ENCODE measurements around the gene SLC9A1. TPM values are rescaled to one million over a fixed set of nuclear protein-coding genes. Genes with fewer than 3 reads are reported as not detected.
"Not testable (repeated sequence)": the region's sequence is repeated elsewhere in the genome, so short reads cannot be mapped to it uniquely, and the experiment has no call there.

Gene SLC9A1
- total and polyA plus RNA-seq, 2 experiments from 2014 or later, result 13.9 to 19.4 TPM

- Histone ChIP-seq H3K27me3 (no peaks in the 10 kb centered on the region), H3K27ac (no peak overlapping the region), H3K4me3 (no peak overlapping the region), H3K4me1 (ENCODE audit: low read depth) (peaks cover 12% of the 10 kb centered on the region), H3K9me3 (ENCODE audit: low read depth) (no peaks in the 10 kb centered on the region), H3K36me3 (no peaks in the 10 kb centered on the region)
- no peak for DNase-seq (ENCODE audit: low read depth in 1 of 2, low spot score in 1 of 2)
- TF ChIP-seq, protein P1, sequence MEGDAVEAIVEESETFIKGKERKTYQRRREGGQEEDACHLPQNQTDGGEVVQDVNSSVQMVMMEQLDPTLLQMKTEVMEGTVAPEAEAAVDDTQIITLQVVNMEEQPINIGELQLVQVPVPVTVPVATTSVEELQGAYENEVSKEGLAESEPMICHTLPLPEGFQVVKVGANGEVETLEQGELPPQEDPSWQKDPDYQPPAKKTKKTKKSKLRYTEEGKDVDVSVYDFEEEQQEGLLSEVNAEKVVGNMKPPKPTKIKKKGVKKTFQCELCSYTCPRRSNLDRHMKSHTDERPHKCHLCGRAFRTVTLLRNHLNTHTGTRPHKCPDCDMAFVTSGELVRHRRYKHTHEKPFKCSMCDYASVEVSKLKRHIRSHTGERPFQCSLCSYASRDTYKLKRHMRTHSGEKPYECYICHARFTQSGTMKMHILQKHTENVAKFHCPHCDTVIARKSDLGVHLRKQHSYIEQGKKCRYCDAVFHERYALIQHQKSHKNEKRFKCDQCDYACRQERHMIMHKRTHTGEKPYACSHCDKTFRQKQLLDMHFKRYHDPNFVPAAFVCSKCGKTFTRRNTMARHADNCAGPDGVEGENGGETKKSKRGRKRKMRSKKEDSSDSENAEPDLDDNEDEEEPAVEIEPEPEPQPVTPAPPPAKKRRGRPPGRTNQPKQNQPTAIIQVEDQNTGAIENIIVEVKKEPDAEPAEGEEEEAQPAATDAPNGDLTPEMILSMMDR (IDR thresholded peaks at IDR 0.05; ENCODE audit: low read depth, low read length), result no peak
Observed at GRCh38 chr1:27126391-27126790, 28.5 kb downstream of the SLC9A1 start.

- DNase-seq (ENCODE audit: low read depth in 1 of 2, low spot score in 1 of 2); H3K27ac ChIP-seq: not testable (repeated sequence)
Observed at GRCh38 chr1:27125125-27125524, 29.8 kb downstream of the SLC9A1 start.

DNA sequence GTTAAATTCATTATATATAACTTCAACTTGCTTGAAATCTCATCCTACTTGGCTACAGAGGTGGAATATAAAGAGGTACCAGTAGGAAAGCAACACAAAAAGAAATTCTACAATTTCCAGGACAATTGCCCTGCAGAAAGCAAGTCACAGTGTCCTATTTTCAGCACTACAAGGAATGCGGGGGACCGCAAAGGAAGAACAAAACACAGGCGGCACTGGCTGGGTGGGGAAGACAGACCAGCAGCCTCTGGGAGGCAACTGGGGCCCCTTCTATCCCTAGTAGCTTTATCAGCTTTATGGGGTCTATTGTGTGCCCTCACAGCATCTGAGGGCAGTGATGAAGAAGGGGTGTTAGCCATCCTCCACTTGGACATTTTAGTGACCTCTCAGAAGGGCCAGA lies 30.5 kb downstream of the SLC9A1 start:
- TF ChIP-seq, protein P1 (IDR thresholded peaks at IDR 0.05; ENCODE audit: low read depth, low read length), result no peak

More at GRCh38 chr1:27125125-27125524, 29.8 kb downstream of the SLC9A1 start:
- H3K4me3 ChIP-seq; H3K9me3 ChIP-seq (ENCODE audit: low read depth); H3K36me3 ChIP-seq; H3K27me3 ChIP-seq: not testable (repeated sequence)
- peaks cover 12% of the 10 kb centered on the region for H3K4me1 ChIP-seq (ENCODE audit: low read depth)

DNA sequence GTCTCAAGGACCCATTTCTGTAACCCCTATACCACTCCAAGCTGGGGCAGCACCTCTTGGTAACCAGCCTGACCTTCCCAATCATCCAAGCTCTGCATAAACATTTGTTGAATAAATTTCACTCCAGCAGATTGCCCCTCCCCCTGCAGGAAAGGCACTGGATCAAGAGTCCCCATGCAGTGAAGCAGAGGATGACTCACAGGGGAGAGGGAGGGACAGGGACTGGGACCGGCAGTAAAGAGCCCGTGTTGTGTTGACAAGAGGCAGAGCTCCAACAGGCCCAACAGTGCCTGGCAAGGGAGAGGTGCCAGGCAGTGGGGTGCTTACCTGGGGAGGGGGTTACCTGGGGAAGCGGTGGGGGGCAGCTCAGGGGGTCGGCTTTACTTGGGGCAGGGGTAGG lies 32.3 kb downstream of the SLC9A1 start:
- TF ChIP-seq, protein P1 (IDR thresholded peaks at IDR 0.05; ENCODE audit: low read depth, low read length), result no peak
- H3K36me3 ChIP-seq, result no peaks in the 10 kb centered on the region
- no peaks in the 10 kb centered on the region for H3K27me3 ChIP-seq
- H3K4me3 ChIP-seq, result no peak overlapping the region
- peak in 1 of 2 donors; percentile 68 for DNase-seq (ENCODE audit: low read depth in 1 of 2, low spot score in 1 of 2)
- H3K9me3 ChIP-seq (ENCODE audit: low read depth), result no peaks in the 10 kb centered on the region
- peaks cover 26% of the 10 kb centered on the region for H3K4me1 ChIP-seq (ENCODE audit: low read depth)
- no peak overlapping the region for H3K27ac ChIP-seq

More for the DNA sequence above, 30.5 kb downstream of the SLC9A1 start:
- Histone ChIP-seq H3K36me3 (no peaks in the 10 kb centered on the region), H3K4me1 (ENCODE audit: low read depth) (peaks cover 11% of the 10 kb centered on the region), H3K27me3 (no peaks in the 10 kb centered on the region), H3K27ac (peak overlapping the region; percentile 30), H3K9me3 (ENCODE audit: low read depth) (no peaks in the 10 kb centered on the region), H3K4me3 (no peak overlapping the region)
- DNase-seq (ENCODE audit: low read depth in 1 of 2, low spot score in 1 of 2), result peak in 1 of 2 donors; percentile 32

DNA sequence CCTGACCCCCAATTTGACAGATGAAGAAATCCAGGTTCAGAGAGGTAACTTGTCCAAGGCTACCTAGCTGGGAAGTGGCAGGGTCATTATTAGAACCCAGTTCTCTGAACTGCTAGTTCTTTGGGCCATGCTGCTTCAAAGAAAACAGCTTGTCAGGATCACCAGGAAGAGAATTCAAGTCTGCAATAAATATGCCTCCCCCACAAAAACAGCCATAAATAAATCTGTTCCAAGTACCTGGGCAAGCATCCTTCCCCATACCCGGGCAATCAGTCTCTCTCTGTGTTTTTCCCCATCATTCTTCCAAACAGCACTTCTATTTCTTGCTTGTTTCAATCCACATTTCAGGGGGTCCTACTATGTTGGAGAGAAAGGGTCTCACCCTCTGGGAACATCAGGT lies 34.1 kb downstream of the SLC9A1 start:
- H3K4me3 ChIP-seq, result no peak overlapping the region
- TF ChIP-seq, protein P1 (IDR thresholded peaks at IDR 0.05; ENCODE audit: low read depth, low read length), result no peak
- peaks cover 26% of the 10 kb centered on the region for H3K4me1 ChIP-seq (ENCODE audit: low read depth)
- no peaks in the 10 kb centered on the region for H3K36me3 ChIP-seq
- H3K27ac ChIP-seq, result peak overlapping the region; percentile 7
- DNase-seq (ENCODE audit: low read depth in 1 of 2, low spot score in 1 of 2), result no peak
- no peaks in the 10 kb centered on the region for H3K27me3 ChIP-seq
- H3K9me3 ChIP-seq (ENCODE audit: low read depth), result no peaks in the 10 kb centered on the region

- H3K4me1 ChIP-seq (ENCODE audit: low read depth), result peaks cover 19% of the 10 kb centered on the region
- DNase-seq (ENCODE audit: low read depth in 1 of 2, low spot score in 1 of 2), result peak in 1 of 2 donors; percentile 47
- H3K4me3 ChIP-seq, result no peak overlapping the region
- H3K27ac ChIP-seq, result peak overlapping the region; percentile 57
- no peaks in the 10 kb centered on the region for H3K27me3 ChIP-seq
- no peaks in the 10 kb centered on the region for H3K36me3 ChIP-seq
- TF ChIP-seq, protein P1 (IDR thresholded peaks at IDR 0.05; ENCODE audit: low read depth, low read length), result no peak
- no peaks in the 10 kb centered on the region for H3K9me3 ChIP-seq (ENCODE audit: low read depth)
Observed at GRCh38 chr1:27118440-27118689, 36.6 kb downstream of the SLC9A1 start.
